K562 (cell line): ENCODE results near the gene FUZ. TPM values are rescaled to one million over a fixed set of nuclear protein-coding genes. Genes with fewer than 3 reads are reported as not detected.

Experiments
- ATAC-seq: fragments of 200-7000 bp; cut with Tn5 transposase; 3 replicates; pipeline ENCODE4 v1.9.1; 2020; ENCODE audit warnings: moderate library complexity
- BruUV-seq: library from RNA; stranded (reverse); fragments of 400-500 nt; replicated peaks from 2 replicates; lab custom pipeline; 2021; lab: Mats Ljungman, UMichigan
- CTCF ChIA-PET: fragments of 300-600 bp; formaldehyde crosslinking; extraction: SDS; loops from one replicate; lab custom pipeline; 2021; ENCODE audit warnings: low intra/inter-chr PET ratio; lab: Yijun Ruan, JAX
- POLR2A ChIA-PET: fragments of 300-600, 350-650 bp; sonication (Branson Sonifier 250); formaldehyde crosslinking; extraction: SDS; loops from one replicate; lab custom pipeline; 2021; ENCODE audit warnings: antibody characterized with exemption, inconsistent platforms; lab: Yijun Ruan, JAX
- DNase-seq, 4 experiments: peaks; one replicate each; pipeline versions ENCODE4 v3.0.0 to v3.0.0-alpha.2; 2011 to 2018; ENCODE audit warnings: low spot score in 3 of 4, mixed read lengths in 3 of 4; ENCODE audit errors: extremely low read depth in 1 of 4
- FAIRE-seq: peaks from 2 replicates; lab custom pipeline; 2011; peaks lifted over from hg19 to GRCh38; lab: Jason Lieb, UNC
- H2AFZ ChIP-seq: 2 replicates; pipeline ENCODE4 v1.6.0; 2011; ENCODE audit warnings: low read depth, low read length, control low read depth, inconsistent platforms
- H3K27ac ChIP-seq: fragments of 200-600 bp; 3 replicates; pipeline ENCODE4 v1.8.0; 2011; ENCODE audit warnings: low read depth, mild to moderate bottlenecking, control low read depth, inconsistent platforms, low read length, moderate library complexity, mixed read lengths; ENCODE audit errors: extremely low read depth
- H3K27me3 ChIP-seq, 2 experiments: fragments of 300-600 bp in 1 of 2; 2 replicates in 1 of 2; 3 replicates in 1 of 2; pipeline versions ENCODE4 v1.6.0 to v1.8.0; 2011; ENCODE audit warnings: inconsistent platforms in 2 of 2, low read length in 2 of 2, mild to moderate bottlenecking in 1 of 2, mixed read lengths in 1 of 2, moderate library complexity in 1 of 2; ENCODE audit not compliant: control insufficient read depth in 2 of 2, insufficient read depth in 2 of 2
- H3K36me3 ChIP-seq: fragments of 300-600 bp; 3 replicates; pipeline ENCODE4 v1.8.0; 2011; ENCODE audit warnings: mild to moderate bottlenecking, low read length, inconsistent platforms; ENCODE audit not compliant: control insufficient read depth, insufficient read depth
- H3K4me1 ChIP-seq, 2 experiments: fragments of 200-600 bp in 1 of 2; replicated peaks in 1 of 2; 2 replicates in 1 of 2; 3 replicates in 1 of 2; pipeline versions ENCODE4 v1.5.1 to v1.8.0; 2011; ENCODE audit warnings: inconsistent platforms in 2 of 2, low read length in 2 of 2, mild to moderate bottlenecking in 1 of 2, mixed read lengths in 1 of 2, moderate library complexity in 1 of 2; ENCODE audit not compliant: control insufficient read depth in 2 of 2, insufficient read depth in 2 of 2
- H3K4me2 ChIP-seq: 2 replicates; pipeline ENCODE4 v1.6.1; 2011; ENCODE audit warnings: low read length, control low read depth, inconsistent platforms, mixed read lengths; ENCODE audit not compliant: insufficient read depth
- H3K4me3 ChIP-seq: fragments of 200-600 bp; sonication (generic), shearing (Covaris generic); 2 replicates; pipeline ENCODE4 v1.5.1; 2016; ENCODE audit warnings: control low read depth, inconsistent platforms
- H3K79me2 ChIP-seq: fragments of 200-600 bp; 3 replicates; pipeline ENCODE4 v1.8.0; 2011; ENCODE audit warnings: low read length, inconsistent platforms; ENCODE audit not compliant: control insufficient read depth, insufficient read depth
- H3K9ac ChIP-seq, 2 experiments: 2 replicates each; pipeline versions ENCODE4 v1.6.0 to v1.6.1; 2011; ENCODE audit warnings: low read depth in 2 of 2, low read length in 2 of 2, control low read depth in 1 of 2, inconsistent platforms in 1 of 2, mild to moderate bottlenecking in 1 of 2, mixed read lengths in 1 of 2; ENCODE audit not compliant: insufficient read depth in 1 of 2
- H3K9me1 ChIP-seq: one replicate; pipeline ENCODE4 v1.6.0; 2011; ENCODE audit warnings: inconsistent platforms, mild to moderate bottlenecking, low read length, moderate library complexity; ENCODE audit not compliant: control insufficient read depth, insufficient read depth
- H3K9me3 ChIP-seq: replicated peaks from 2 replicates; pipeline ENCODE4 v1.5.1; 2011; ENCODE audit warnings: low read depth, low read length, inconsistent platforms; ENCODE audit not compliant: control insufficient read depth, insufficient read depth
- H4K20me1 ChIP-seq: replicated peaks from 2 replicates; pipeline ENCODE4 v1.6.1; 2011; ENCODE audit warnings: low read length, inconsistent platforms, mixed read lengths; ENCODE audit not compliant: control insufficient read depth, insufficient read depth
- ADNP ChIP-seq: fragments of 200-800 bp; sonication (Bioruptor generic); IDR thresholded peaks from 2 replicates; pipeline ENCODE4 v1.6.1; 2016; ENCODE audit warnings: missing genetic modification characterization, missing compliant biosample characterization
- HLTF ChIP-seq: fragments of 450-650 bp; IDR thresholded peaks from 2 replicates; pipeline ENCODE4 v1.6.1; 2016
- KLF16 ChIP-seq: IDR thresholded peaks from 2 replicates; pipeline ENCODE4 v1.6.1; 2016; ENCODE audit warnings: antibody characterized with exemption
- MYBL2 ChIP-seq, 2 experiments: fragments of 450-650 bp in 1 of 2; sonication (generic) in 1 of 2; formaldehyde crosslinking in 1 of 2; IDR thresholded peaks; 2 replicates each; pipeline versions ENCODE4 v1.6.1 to v1.8.1; 2017 to 2022; ENCODE audit warnings: borderline replicate concordance in 1 of 2, inconsistent platforms in 1 of 2, low read depth in 1 of 2, mild to moderate bottlenecking in 1 of 2, missing genetic modification reagents in 1 of 2, moderate library complexity in 1 of 2
- RAD51 ChIP-seq: fragments of 450-650 bp; IDR thresholded peaks from 2 replicates; pipeline ENCODE4 v1.7.1; 2016; ENCODE audit warnings: low read depth, mild to moderate bottlenecking, borderline replicate concordance
- SETDB1 ChIP-seq: IDR thresholded peaks from one replicate; pipeline ENCODE4 v1.6.1; 2012; ENCODE audit warnings: low read length, control low read depth, inconsistent platforms
- SP2 ChIP-seq: IDR thresholded peaks from 2 replicates; pipeline ENCODE4 v1.6.1; 2011; ENCODE audit warnings: mild to moderate bottlenecking, low read depth, low read length, moderate library complexity; ENCODE audit not compliant: poor library complexity, severe bottlenecking; ENCODE audit errors: extremely low read depth
- SRF ChIP-seq, 2 experiments: fragments of 250-450, 450-650 bp in 1 of 2; sonication (Bioruptor Pico) in 1 of 2; sonication (generic) in 1 of 2; formaldehyde crosslinking; IDR thresholded peaks; 2 replicates each; pipeline versions ENCODE4 v1.5.0 to v1.5.1; 2020 to 2022; ENCODE audit warnings: mild to moderate bottlenecking in 1 of 2, missing genetic modification reagents in 1 of 2
- TCFL5 ChIP-seq: fragments of 250-450 bp; sonication (Bioruptor Pico); conservative IDR thresholded peaks from 2 replicates; pipeline ENCODE4 v1.6.1; 2021; ENCODE audit warnings: mild to moderate bottlenecking, moderate library complexity, matching md5 sums
- U2AF1 ChIP-seq: fragments of 200-400 bp; formaldehyde crosslinking; optimal IDR thresholded peaks from 2 replicates; pipeline ENCODE3; 2017; ENCODE audit warnings: mild to moderate bottlenecking, low read depth, low read length, moderate library complexity
- ZBTB1 ChIP-seq: sonication (generic); formaldehyde crosslinking; IDR thresholded peaks from 2 replicates; pipeline ENCODE4 v1.8.1; 2023; ENCODE audit warnings: missing genetic modification reagents, low read depth, mild to moderate bottlenecking, borderline replicate concordance
- ZBTB11 ChIP-seq, 3 experiments: fragments of 200-800 bp in 1 of 3; fragments of 250-450 bp in 1 of 3; fragments of 450-650 bp in 1 of 3; sonication (Bioruptor Pico) in 1 of 3; sonication (Bioruptor generic) in 1 of 3; formaldehyde crosslinking in 1 of 3; IDR thresholded peaks; 2 replicates each; pipeline versions ENCODE4 v1.6.1 to v1.8.0; 2016 to 2022; ENCODE audit warnings: mild to moderate bottlenecking in 2 of 3, missing genetic modification characterization in 2 of 3, missing compliant biosample characterization in 1 of 3, moderate library complexity in 1 of 3
- ZFP30 ChIP-seq: fragments of 250-450 bp; sonication (Bioruptor Pico); IDR thresholded peaks from 2 replicates; pipeline ENCODE4 v1.8.0; 2022; ENCODE audit warnings: moderate library complexity, mild to moderate bottlenecking, inconsistent platforms, borderline replicate concordance
- ZKSCAN8 ChIP-seq: fragments of 200-800 bp; sonication (Bioruptor generic); IDR thresholded peaks from 2 replicates; pipeline ENCODE4 v1.6.1; 2016; ENCODE audit warnings: missing genetic modification characterization, missing compliant biosample characterization
- ZNF133 ChIP-seq: fragments of 250-450 bp; sonication (Bioruptor Pico); IDR thresholded peaks from 2 replicates; pipeline ENCODE4 v1.4.0; 2020; ENCODE audit warnings: mild to moderate bottlenecking
- ZNF830 ChIP-seq: fragments of 250-450 bp; sonication (Bioruptor Pico); IDR thresholded peaks from 2 replicates; pipeline ENCODE4 v1.5.0; 2021; ENCODE audit warnings: mild to moderate bottlenecking
- WGBS: fragments of 100-300 bp; shearing (Covaris generic); methylation state at CpG from one replicate; pipeline ENCODE4 v1.1.6; 2016; ENCODE audit warnings: low coverage, mixed read lengths; ENCODE audit not compliant: insufficient coverage; ENCODE audit errors: missing lambda C conversion rate; 5-methylcytosine and 5-hydroxymethylcytosine counted together
- in situ Hi-C: fragments of 300-500 bp; cut with MboI; formaldehyde crosslinking; loops from 4 replicates; pipeline ENCODE4 v1.15.0; 2018; ENCODE audit warnings: inconsistent platforms, mixed read lengths
- intact Hi-C: fragments of 100-400 bp; cut with micrococcal nuclease; formaldehyde crosslinking; loops from 2 replicates; pipeline ENCODE4 v1.14.2; 2022
- polyA plus RNA-seq, 8 experiments: library from polyadenylated mRNA; depleted of rRNA in 4 of 8; stranded (reverse) in 5 of 8; unstranded in 3 of 8; fragments of >200 nt; fragmentation: Nextera tagmentation in 2 of 8; fragmentation: Illumina TruSeq in 1 of 8; extraction: Ambion mirVana in 2 of 8; extraction: Trizol in 1 of 8; gene quantifications; 2 replicates each; pipeline versions ENCODE4 v1.2.1 to v1.2.3, GENCODE V29; 2011 to 2014; ENCODE audit warnings: inconsistent platforms in 1 of 8, missing spikeins in 1 of 8
- total RNA-seq, 7 experiments: library from RNA; depleted of rRNA in 6 of 7; stranded (reverse); fragments of >200 nt in 6 of 7; fragmentation: Illumina TruSeq in 2 of 7; extraction: Trizol in 2 of 7; gene quantifications; 2 replicates each; pipeline versions ENCODE4 v1.2.1 to v1.2.3, GENCODE V29; 2011 to 2021; ENCODE audit warnings: low replicate concordance in 1 of 7

Gene FUZ
- total and polyA plus RNA-seq, 9 of the 15 experiments (the other 6 are each of a cell fraction or from before 2014, with no cell fraction given) = 0.17 to 7.6 (median 3.6) TPM; not detected in 1

- Histone ChIP-seq H3K36me3 (peaks cover 56% of the 10 kb centered on the region), H4K20me1 (no peaks in the 10 kb centered on the region), H3K9me1 (peaks cover 2% of the 10 kb centered on the region), H3K4me2 (no peak overlapping the region), H3K4me3 (no peak overlapping the region), H3K4me1 (peaks cover 0 to 23% of the 10 kb centered on the region in 2 experiments; a peak in 2 of 5 replicates), H3K9me3 (no peaks in the 10 kb centered on the region), H3K27ac (no peak overlapping the region), H2AFZ (no peak overlapping the region), H3K9ac (peak overlapping the region in 1 of 2 experiments; percentile 43; a peak in 1 of 4 replicates), H3K27me3 (no peaks in the 10 kb centered on the region), H3K79me2 (no peaks in the 10 kb centered on the region)
- ChIA-PET POLR2A (interaction anchor here (2.2 kb wide), 1 partner anchor 10 kb away, joined by 7 read pairs; no protein-coding TSS in a partner anchor), CTCF (no interaction called here)
- FAIRE-seq = no peak
- TF ChIP-seq ADNP (tag) (no peak), SRF (CRISPR knock-in tag; IDR thresholded peaks at IDR 0.05) (no peak), RAD51 (no peak), MYBL2 (IDR thresholded peaks at IDR 0.05; ENCODE audit: low read depth) (no peak), MYBL2 (CRISPR knock-in tag; IDR thresholded peaks at IDR 0.05; ENCODE audit: borderline replicate concordance) (no peak), SETDB1 (no peak), SP2 (no peak), ZBTB11 (CRISPR knock-in tag; IDR thresholded peaks at IDR 0.05) (no peak), ZBTB1 (no peak), ZKSCAN8 (CRISPR knock-in tag) (no peak), KLF16 (no peak), ZNF133 (CRISPR knock-in tag) (no peak), TCFL5 (CRISPR knock-in tag) (no peak), ZNF830 (CRISPR knock-in tag) (no peak), HLTF (no peak), ZFP30 (no peak), U2AF1 (no peak)
- WGBS = 95% methylated on average over 9 of the region's 11 CpGs
- no TSS peak for BruUV-seq
- intact Hi-C loops (no loop called here), in situ Hi-C loops (no loop called here)
- no peak for DNase-seq
- ATAC-seq = no peak
Observed at GRCh38 chr19:49840321-49840720, 27.2 kb upstream of the FUZ start.
